HL-60 (cell line): Measurements from ENCODE around the gene BMPER.

Experiments used
- CTCF ChIP-seq: IDR thresholded peaks from one replicate; pipeline ENCODE4 v1.5.1; 2011; ENCODE audit warnings: low read length, control low read depth, inconsistent platforms; ENCODE audit not compliant: insufficient read depth
- POLR2AphosphoS5 ChIP-seq: IDR thresholded peaks from 2 replicates; pipeline ENCODE4 v1.6.1; 2012; ENCODE audit warnings: low read depth
- SPI1 ChIP-seq: IDR thresholded peaks from 2 replicates; pipeline ENCODE4 v1.6.1; 2012; ENCODE audit warnings: low read depth, mild to moderate bottlenecking, borderline replicate concordance

- TF ChIP-seq POLR2AphosphoS5 (no peak), CTCF (no peak), SPI1 (no peak)
These were observed 260.1 kb downstream of the BMPER start for GRCh38 chr7:34165466-34165865.
